Smooth muscle cell (in vitro differentiated cells): ENCODE measurements around the gene LPO. TPM values are rescaled to one million over a fixed set of nuclear protein-coding genes. Genes with fewer than 3 reads are reported as not detected.

Experiments
- DNase-seq: peaks from one replicate; lab custom pipeline; 2025; ENCODE audit not compliant: unreplicated experiment; lab: John Stamatoyannopoulos, UW
- H2AFZ ChIP-seq: fragments of 200-600 bp; sonication (generic); 2 replicates; pipeline ENCODE4 v1.6.0; 2016; ENCODE audit warnings: antibody characterized with exemption, low read depth, mild to moderate bottlenecking
- H3F3A ChIP-seq: fragments of 200-600 bp; sonication (generic); 2 replicates; pipeline ENCODE4 v1.6.0; 2017; ENCODE audit warnings: antibody characterized with exemption, low read depth
- H3K27ac ChIP-seq: fragments of 200-600 bp; sonication (generic); 2 replicates; pipeline ENCODE4 v1.5.1; 2016; ENCODE audit warnings: low read depth, mild to moderate bottlenecking
- H3K27me3 ChIP-seq: fragments of 200-600 bp; sonication (generic); 2 replicates; pipeline ENCODE4 v1.6.1; 2016; ENCODE audit warnings: low read depth, mild to moderate bottlenecking
- H3K36me3 ChIP-seq: fragments of 200-600 bp; sonication (generic); 2 replicates; pipeline ENCODE4 v1.5.1; 2016; ENCODE audit warnings: low read depth
- H3K4me1 ChIP-seq: fragments of 200-600 bp; sonication (generic); 2 replicates; pipeline ENCODE4 v1.5.1; 2016; ENCODE audit warnings: low read depth
- H3K4me2 ChIP-seq: fragments of 200-600 bp; sonication (generic); 2 replicates; pipeline ENCODE4 v1.6.0; 2016; ENCODE audit warnings: mild to moderate bottlenecking
- H3K4me3 ChIP-seq: fragments of 200-600 bp; sonication (generic); 2 replicates; pipeline ENCODE4 v1.5.1; 2016; ENCODE audit warnings: mild to moderate bottlenecking
- H3K79me2 ChIP-seq: fragments of 200-600 bp; sonication (generic); 2 replicates; pipeline ENCODE4 v1.6.0; 2016; ENCODE audit warnings: low read depth, mild to moderate bottlenecking
- H3K9ac ChIP-seq: fragments of 200-600 bp; sonication (generic); 2 replicates; pipeline ENCODE4 v1.6.0; 2016; ENCODE audit warnings: low read depth
- H3K9me3 ChIP-seq: fragments of 200-600 bp; sonication (generic); replicated peaks from 2 replicates; pipeline ENCODE4 v1.5.1; 2016; ENCODE audit warnings: low read depth
- H4K20me1 ChIP-seq: fragments of 200-600 bp; sonication (generic); 2 replicates; pipeline ENCODE4 v1.6.0; 2016; ENCODE audit warnings: low read depth
- WGBS: methylation state at CpG from one replicate; pipeline ENCODE4 v1.1.7; 2016; ENCODE audit warnings: low lambda C conversion rate; 5-methylcytosine and 5-hydroxymethylcytosine counted together
- polyA plus RNA-seq: library from polyadenylated mRNA; unstranded; fragments of >200 nt; fragmentation: Nextera tagmentation; extraction: Ambion mirVana; gene quantifications from 2 replicates; pipeline ENCODE4 v1.2.1, GENCODE V29; 2016
- total RNA-seq: library from RNA; depleted of rRNA; stranded (reverse); fragments of >200 nt; gene quantifications from 2 replicates; pipeline ENCODE4 v1.2.3, GENCODE V29; 2014
- TF ChIP-seq, protein P1 (sequence below): fragments of 200-600 bp; sonication (generic); IDR thresholded peaks from 2 replicates; pipeline ENCODE4 v1.5.1; 2017; ENCODE audit warnings: borderline replicate concordance, mild to moderate bottlenecking, antibody characterized with exemption; ENCODE audit not compliant: insufficient read depth, poor library complexity, severe bottlenecking

The LPO gene
- total and polyA plus RNA-seq, 2 experiments from 2014 or later: 3.3 to 4.1 TPM

DNA sequence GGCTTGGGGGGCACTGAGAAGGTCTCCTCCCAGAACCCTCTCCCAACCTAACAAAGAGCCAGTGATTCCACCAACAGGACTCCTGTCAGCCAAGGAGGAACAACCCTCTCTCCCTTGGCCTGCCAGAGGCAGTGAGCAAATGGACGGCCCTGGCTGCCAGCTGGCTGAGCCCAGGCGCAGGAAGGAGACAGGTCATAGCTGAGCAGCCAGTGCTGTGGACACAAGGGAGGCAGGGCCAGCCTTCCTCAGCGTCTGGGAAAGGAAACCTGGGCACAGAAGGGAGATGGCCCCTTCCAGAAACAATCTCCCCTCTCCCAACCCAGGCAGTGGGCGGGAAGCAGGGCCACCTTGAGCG lies 40.3 kb downstream of the LPO start:
- Histone ChIP-seq H2AFZ (no peak overlapping the region), H3K4me1 (no peaks in the 10 kb centered on the region), H3K9me3 (no peaks in the 10 kb centered on the region), H3K9ac (no peak overlapping the region), H3K4me3 (no peak overlapping the region), H3K27ac (no peak overlapping the region), H3F3A (no peaks in the 10 kb centered on the region), H4K20me1 (no peaks in the 10 kb centered on the region), H3K79me2 (no peaks in the 10 kb centered on the region), H3K36me3 (no peaks in the 10 kb centered on the region), H3K4me2 (no peak overlapping the region), H3K27me3 (no peaks in the 10 kb centered on the region)
- TF ChIP-seq, protein P1, sequence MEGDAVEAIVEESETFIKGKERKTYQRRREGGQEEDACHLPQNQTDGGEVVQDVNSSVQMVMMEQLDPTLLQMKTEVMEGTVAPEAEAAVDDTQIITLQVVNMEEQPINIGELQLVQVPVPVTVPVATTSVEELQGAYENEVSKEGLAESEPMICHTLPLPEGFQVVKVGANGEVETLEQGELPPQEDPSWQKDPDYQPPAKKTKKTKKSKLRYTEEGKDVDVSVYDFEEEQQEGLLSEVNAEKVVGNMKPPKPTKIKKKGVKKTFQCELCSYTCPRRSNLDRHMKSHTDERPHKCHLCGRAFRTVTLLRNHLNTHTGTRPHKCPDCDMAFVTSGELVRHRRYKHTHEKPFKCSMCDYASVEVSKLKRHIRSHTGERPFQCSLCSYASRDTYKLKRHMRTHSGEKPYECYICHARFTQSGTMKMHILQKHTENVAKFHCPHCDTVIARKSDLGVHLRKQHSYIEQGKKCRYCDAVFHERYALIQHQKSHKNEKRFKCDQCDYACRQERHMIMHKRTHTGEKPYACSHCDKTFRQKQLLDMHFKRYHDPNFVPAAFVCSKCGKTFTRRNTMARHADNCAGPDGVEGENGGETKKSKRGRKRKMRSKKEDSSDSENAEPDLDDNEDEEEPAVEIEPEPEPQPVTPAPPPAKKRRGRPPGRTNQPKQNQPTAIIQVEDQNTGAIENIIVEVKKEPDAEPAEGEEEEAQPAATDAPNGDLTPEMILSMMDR: no peak
- WGBS: 90% methylated on average over 5 of the region's 5 CpGs
- no peak for DNase-seq

DNA sequence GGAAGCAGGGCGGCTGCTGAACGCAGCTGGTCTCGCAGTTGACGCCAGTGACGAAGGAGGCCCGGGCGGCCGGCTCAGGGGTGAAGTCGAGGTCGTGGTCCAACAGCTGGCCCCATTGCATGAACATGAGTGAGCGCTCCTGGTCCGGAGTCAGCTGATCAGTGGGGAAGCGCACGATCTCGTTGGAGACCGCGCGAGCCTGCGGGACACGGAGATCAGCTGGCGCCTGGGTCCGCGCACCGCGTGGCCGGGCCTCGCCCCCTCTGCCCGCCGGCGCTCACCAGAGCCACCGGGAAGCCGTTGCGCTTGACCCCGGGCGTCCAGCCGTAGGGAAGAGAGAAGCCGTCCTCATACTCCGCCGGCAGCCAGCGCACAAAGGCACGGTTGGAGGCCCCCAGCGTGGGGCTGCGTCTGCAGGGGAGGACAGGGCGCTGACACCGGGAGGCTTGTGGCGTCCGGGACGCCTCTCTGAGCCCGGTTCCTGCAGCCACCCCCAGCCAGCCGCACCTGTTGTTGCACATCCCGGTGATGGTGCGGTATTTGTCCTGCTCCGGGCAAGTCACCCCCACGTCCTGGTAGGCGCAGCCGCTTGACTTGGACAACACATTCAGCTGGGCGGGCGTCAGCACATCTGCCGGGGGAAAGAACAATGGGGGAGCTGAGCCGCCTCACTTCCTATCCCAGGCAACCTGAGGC lies 40.8 kb downstream of the LPO start:
- WGBS: 83% methylated on average over 60 of the region's 60 CpGs
- Histone ChIP-seq H3K4me1 (no peaks in the 10 kb centered on the region), H3K79me2 (no peaks in the 10 kb centered on the region), H2AFZ (no peak overlapping the region), H4K20me1 (no peaks in the 10 kb centered on the region), H3K4me3 (no peak overlapping the region), H3K4me2 (no peak overlapping the region), H3F3A (no peaks in the 10 kb centered on the region), H3K36me3 (no peaks in the 10 kb centered on the region), H3K9me3 (no peaks in the 10 kb centered on the region), H3K27ac (no peak overlapping the region), H3K9ac (no peak overlapping the region), H3K27me3 (no peaks in the 10 kb centered on the region)
- TF ChIP-seq, protein P1: no peak
- no peak for DNase-seq

DNA sequence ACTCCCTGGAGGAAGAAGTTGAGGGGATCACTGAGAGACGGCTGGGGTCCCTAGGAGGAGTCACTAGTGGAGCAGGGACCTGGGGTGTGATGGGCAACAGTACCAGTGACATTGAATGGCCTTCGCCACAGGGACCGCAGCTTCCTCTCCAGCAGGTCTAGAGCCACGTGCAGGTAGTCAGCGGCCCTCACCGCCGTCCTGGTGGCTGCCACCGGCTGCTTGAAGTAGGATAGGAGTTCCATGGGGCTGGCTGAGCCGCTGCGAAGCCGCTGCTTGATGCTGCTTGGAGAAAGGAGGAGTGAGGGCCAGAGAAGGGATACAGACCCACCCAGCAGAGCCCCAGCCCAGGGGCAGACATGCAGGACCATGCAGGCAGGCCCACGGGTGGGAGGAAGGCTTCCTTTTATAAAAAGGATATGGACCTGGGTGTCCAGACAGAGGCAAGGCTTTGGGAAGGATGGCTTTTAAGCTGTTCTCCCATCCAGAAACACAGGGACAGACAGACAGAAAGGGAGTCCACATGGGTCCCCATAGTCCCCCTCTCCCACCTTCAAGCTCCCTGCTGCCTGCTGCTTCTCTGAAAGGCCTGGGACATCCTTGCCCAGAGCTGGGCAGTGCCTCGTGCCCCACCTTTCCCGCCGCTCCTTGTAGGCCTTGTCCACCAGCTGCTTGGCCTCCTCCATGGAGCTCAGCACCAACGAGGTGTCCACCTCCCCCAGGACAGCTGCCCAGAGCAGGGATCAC lies 41.5 kb downstream of the LPO start:
- no peak overlapping the region for H2AFZ ChIP-seq
- WGBS: 92% methylated on average over 15 of the region's 16 CpGs
- H3K9ac ChIP-seq: no peak overlapping the region
- no peaks in the 10 kb centered on the region for H3K9me3 ChIP-seq
- no peak overlapping the region for H3K4me2 ChIP-seq
- no peak overlapping the region for H3K4me3 ChIP-seq
- H3K27me3 ChIP-seq: no peaks in the 10 kb centered on the region
- H3F3A ChIP-seq: no peaks in the 10 kb centered on the region
- peaks cover 3% of the 10 kb centered on the region for H3K4me1 ChIP-seq
- no peaks in the 10 kb centered on the region for H3K79me2 ChIP-seq
- no peak for DNase-seq
- TF ChIP-seq, protein P1: no peak
- H3K36me3 ChIP-seq: no peaks in the 10 kb centered on the region
- H4K20me1 ChIP-seq: no peaks in the 10 kb centered on the region
- no peak overlapping the region for H3K27ac ChIP-seq
